NCI-H2081 (cell line): ENCODE measurements around the gene DNAJB7.
"Not testable (repeated sequence)": the region's sequence is repeated elsewhere in the genome, so short reads cannot be mapped to it uniquely, and the experiment has no call there.

Experiments
- DNase-seq, 2 experiments: peaks; one replicate each; lab custom pipeline; 2025; lab: John Stamatoyannopoulos, UW

DNAJB7 gene

DNA sequence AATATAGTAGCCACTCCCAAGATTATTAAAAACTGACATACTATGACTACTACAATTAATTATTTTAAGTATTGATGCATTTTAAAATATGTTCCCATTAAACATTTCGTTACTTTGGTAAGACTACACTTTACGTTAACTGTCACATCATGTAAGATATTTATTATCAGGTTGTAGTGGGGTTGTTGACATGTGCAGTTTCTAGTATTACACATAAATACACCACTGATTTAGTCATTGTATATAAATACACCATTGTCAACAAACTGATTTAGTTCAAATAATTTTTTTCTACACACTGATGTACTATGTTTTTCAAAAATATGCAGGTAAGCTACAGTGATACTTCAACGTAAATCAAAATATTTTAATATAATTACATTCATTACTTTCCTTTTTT, 17.0 kb downstream of the DNAJB7 start:
- no peak for DNase-seq

DNA sequence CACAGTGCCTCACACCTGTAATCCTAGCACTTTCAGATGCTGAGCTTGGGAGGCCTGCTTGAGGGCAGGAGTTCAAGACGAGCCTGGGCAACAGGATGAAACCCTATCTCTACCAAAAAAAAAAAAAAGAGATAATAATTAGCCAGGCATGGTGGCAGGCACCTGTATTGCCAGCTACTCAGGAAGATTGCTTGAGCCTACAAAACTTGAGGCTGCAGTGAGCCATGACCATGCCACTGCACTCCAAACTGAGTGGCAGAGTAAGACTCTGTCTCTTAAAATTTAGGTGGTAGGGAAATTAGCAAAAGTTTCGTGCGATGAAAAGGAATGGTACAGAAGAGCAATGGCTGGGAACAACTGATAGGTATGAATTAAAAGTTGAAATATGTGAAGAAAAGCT, 23.4 kb downstream of the DNAJB7 start:
- DNase-seq = no peak

DNA sequence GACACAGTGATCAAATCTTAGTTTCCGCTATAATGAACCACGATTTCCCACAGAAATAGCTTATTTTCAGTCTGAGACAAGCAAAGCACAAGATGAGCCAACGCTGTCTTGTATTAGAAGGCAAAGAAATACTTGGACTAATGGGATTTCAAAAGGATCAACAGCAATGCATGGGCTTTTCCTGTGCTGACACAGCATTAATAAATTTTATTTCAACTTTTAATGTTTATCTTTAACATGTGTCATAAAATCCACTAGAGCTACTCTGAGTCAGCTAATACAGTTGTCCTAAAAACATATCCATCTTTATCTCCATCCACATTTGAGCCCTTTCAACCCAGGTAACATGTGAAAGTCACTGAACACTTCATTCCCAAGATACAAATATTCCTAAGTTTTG, 27.3 kb downstream of the DNAJB7 start:
- no peak for DNase-seq

DNA sequence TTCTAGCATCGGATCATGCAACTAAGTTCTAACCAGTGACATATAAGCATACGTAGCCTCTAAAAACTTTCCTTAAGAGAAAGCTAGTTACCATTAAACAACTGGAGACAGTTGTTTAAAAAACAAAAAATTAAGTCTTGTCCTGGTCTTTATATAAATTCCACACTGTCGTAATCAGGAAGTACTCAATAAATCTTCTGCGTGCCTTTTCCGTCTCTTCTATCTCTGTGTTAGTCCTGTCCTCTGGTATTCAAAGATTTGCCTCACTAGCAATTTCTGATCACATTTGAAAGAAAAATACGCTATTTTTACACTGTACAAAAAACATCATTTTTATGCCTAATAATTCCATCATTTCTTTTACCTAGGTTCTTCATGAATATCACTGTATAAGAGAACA, 32.8 kb downstream of the DNAJB7 start:
- DNase-seq = no peak

DNA sequence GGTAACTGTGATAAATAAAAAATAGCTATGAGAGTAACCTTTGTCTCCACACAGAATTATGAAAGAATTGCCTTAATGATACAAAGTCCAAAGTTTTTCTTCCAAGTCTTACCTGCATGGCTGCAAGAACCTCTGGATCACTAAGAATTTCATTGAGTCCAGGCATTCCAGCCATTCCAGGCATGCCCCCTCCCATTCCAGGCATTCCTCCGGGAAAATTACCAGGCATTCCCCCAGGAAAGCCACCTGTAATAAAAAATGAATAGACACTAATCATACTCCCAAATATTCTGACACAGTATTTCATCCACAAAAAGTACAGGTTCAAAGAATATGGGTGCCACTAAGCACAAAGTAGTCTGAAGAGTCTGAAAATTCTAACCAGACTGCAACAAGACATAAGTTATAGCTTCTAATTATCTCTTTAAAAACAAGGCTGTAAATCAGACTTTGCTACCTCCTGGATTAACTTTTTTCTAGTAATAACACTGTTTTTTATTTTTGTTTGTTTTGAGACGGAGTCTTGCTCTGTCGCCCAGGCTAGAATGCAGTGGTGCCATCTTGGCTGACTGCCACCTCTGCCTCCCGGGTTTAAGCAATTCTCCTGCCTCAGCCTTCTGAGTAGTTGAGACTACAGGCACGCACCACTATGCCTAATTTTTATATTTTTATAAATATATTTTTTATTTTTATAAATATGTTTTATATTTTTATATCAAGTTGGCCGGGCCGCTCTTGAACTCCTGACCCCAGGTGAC, 34.8 kb downstream of the DNAJB7 start:
- DNase-seq = no peak

DNA sequence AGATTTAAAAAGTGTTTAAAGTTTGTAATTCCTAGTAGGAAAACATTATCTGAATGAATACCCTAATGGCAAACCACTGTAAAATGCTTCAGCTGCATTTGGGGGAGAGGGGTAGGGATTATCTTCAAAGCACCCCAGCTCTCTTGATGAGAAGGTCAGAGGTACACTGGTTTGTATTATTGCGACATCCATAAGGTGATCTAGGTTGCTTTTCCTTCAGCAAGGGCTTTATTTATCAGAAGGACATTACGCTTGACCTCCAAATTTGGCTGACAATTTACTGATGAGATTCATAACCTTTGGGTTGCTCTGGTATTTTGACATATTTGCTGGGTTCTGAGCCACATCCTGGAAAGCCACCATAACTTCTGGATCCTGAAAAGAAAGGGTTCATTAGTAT, 35.6 kb downstream of the DNAJB7 start:
- not testable (repeated sequence) for DNase-seq

DNA sequence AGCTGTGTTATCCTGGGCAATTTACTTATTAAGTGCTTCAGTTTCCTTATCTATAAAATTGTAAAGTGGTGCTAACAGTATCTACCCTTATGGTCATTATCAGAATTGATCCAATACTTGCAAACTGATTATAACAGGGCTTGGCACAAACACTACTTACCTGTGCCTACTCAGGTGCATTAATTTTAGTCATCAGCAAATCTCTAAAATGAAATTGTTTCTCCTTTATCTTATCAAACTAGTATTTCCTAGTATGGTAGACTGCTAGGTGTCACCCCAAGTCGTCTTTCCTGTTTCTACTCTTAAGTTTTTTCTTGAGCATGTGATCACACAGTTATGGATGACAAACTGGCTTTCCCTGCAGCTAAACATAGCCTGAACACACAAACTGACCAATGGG, 38.5 kb downstream of the DNAJB7 start:
- DNase-seq = no peak

DNA sequence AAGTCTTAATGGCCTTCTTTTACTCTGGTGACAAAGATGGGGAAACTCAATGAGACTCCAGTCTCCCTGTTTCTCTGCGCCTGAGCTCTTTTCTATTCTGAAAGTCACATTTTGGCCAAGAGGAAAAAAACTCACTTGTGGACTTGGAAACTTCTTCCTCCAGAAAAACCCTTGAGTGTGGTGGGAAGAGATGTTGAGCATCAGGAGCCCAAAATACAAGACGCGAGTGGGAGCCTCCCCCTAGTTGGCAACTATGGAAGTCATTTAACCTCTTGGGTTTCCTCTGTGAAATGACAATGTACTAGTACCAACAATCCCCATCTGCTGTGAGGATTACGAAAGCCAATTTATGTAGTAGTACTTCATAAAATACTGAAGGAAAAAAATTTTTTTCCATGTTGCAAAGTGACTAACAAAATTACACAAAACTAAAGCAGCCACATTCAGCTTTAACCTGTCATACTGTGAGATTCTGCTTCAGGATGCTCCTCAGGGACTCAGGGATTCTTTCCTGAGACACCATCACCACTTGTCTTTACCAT, 42.2 kb downstream of the DNAJB7 start:
- DNase-seq = peak in 1 of 2 experiments; percentile 20

DNA sequence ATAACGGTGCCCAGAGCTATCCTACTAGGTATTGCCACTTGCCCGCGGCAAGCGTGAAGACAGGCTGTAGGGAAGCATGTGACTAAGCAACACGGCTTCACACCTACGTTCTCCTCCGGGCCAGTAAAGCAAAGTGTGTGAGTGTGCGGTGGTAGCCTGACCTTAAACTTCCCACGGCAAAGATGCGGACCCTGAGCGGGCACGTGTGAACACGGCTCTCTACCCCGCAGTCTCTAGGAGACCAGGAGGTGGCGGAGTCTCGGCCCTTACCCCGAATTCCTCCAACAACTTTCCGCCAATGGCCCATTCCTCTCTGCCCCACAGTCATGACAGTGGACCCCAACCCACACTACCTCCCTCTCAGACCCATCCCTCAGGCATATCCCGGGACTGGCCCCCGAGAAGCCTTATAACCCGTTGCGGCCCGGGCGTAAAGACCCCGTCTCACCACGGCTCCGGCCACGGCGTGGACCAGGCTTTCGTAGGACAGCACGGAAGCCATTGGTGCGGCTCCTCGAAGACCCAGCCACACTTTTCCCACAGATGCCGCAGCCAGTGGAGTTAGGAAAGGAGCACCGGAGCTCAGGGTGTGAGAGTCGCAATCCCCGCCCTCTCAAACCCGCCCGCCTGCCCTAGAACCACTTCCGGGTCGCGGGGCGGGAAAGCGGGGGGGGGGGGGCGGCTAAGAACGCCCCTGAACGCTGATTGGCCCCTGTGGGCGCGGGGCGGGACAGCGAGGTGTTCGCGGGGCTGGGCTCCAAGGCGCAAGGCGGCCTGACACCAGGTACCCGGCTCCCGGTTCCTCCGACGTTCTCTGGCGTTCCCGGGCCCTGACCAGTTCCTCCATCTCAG, 42.9 kb downstream of the DNAJB7 start, which contains the start of gene SLC25A17:
Gene SLC25A17 (minus strand): TSS at position 600 of the 852 bp plus-strand sequence. CDS start 98 bp downstream, at position 502.
- peak; percentile 80 to 84 for DNase-seq

DNA sequence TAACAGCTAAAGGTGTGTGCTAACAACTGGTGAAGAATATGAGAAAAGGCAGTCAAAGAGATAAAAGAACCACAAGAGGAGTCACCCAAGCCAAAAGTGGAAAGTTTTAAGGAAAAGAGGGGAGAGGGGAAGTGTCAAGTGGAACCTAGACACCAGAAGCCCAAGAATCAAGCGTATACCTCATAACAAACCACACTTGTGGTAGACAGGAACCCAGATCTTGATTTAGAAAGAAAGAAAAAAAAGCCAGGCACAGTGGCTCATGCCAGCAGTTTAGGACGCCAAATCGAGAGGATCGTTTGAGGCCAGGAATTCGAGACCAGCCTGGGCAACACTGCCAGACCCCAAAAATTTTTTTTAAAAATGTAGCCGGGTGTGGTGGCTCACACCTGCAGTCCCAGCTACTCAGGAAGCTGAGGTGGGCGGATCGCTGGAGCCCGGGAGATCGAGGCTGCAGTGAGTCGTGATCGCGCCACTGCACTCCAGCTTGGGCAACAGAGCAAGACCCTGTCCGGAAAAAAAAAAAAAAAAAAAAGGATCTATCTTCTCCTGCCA, 43.6 kb downstream of the DNAJB7 start:
- DNase-seq = no peak

DNA sequence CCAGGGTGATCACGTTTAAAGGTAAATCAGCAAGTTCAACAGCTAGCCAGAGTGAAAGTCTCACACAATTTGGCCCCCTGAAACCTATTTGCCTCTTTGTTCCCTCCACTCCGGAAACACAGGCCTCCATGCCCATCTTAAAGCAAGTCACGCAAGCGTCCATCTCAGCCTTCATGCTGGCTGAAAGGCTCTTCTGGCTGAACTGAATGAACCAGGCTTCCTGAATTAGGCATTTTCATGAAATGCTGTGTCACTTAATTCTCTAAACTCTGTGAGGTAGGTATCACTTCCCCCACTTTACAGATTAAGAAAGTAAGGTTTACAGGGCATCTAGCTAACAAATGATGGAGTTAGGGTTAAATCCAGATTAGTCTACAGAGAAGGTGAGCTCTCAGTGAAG, 44.2 kb downstream of the DNAJB7 start:
- no peak for DNase-seq

DNA sequence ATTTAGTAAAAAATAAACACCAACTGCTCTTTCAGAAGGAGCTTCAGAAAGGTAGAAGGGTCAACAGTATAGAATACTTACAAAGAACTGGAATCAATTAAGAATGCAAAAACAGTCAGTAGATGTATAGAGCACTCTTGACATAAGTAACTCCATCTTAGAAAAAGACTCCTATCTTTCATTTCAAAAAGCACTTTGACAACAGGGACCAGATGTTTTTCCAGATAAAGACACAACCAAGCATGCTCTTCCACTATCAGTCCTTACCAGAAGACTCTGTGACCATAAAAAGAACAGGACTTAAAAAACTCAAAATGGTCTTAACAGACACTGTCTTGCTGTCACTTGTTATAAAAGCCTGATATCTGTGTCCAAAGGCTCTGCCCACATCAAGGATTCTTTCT, 48.0 kb downstream of the DNAJB7 start:
- no peak for DNase-seq
